Fibroblast of skin of right biceps (primary cell): ENCODE measurements around the gene KCTD1.

Experiments
- DNase-seq: peaks from one replicate; pipeline ENCODE4 v3.0.0-alpha.2; 2013

The KCTD1 gene

GRCh38 chr18:26479065-26479680, 69.2 kb downstream of the KCTD1 start:
- no peak for DNase-seq

- peak; percentile 34 for DNase-seq
These were observed 70.4 kb downstream of the KCTD1 start for GRCh38 chr18:26477828-26478466.

GRCh38 chr18:26476697-26477096, 71.7 kb downstream of the KCTD1 start:
- DNase-seq = no peak

GRCh38 chr18:26474542-26474941, 73.8 kb downstream of the KCTD1 start:
- no peak for DNase-seq

GRCh38 chr18:26473672-26474071, 74.7 kb downstream of the KCTD1 start:
- no peak for DNase-seq

GRCh38 chr18:26471826-26472225, 76.5 kb downstream of the KCTD1 start:
- DNase-seq = no peak

GRCh38 chr18:26471027-26471426, 77.3 kb downstream of the KCTD1 start:
- DNase-seq = peak; percentile 64

- DNase-seq = peak; percentile 55
These were observed 78.2 kb downstream of the KCTD1 start for GRCh38 chr18:26470011-26470637.

- no peak for DNase-seq
These were observed 79.4 kb downstream of the KCTD1 start for GRCh38 chr18:26468931-26469340.

- DNase-seq = no peak
These were observed 82.3 kb downstream of the KCTD1 start for GRCh38 chr18:26466026-26466425.

GRCh38 chr18:26465431-26465830, 82.9 kb downstream of the KCTD1 start:
- no peak for DNase-seq

GRCh38 chr18:26464128-26465011, 84.0 kb downstream of the KCTD1 start:
- DNase-seq = no peak

GRCh38 chr18:26462355-26462754, 86.0 kb downstream of the KCTD1 start:
- DNase-seq = no peak

- no peak for DNase-seq
These were observed 86.9 kb downstream of the KCTD1 start for GRCh38 chr18:26461405-26461804.

- no peak for DNase-seq
These were observed 87.8 kb downstream of the KCTD1 start for GRCh38 chr18:26460449-26461091.

- no peak for DNase-seq
These were observed 88.5 kb downstream of the KCTD1 start for GRCh38 chr18:26459884-26460283.

- DNase-seq = no peak
These were observed 89.0 kb downstream of the KCTD1 start for GRCh38 chr18:26459340-26459739.

GRCh38 chr18:26458526-26459232, 89.7 kb downstream of the KCTD1 start:
- peak; percentile 79 for DNase-seq

- DNase-seq = no peak
These were observed 90.6 kb downstream of the KCTD1 start for GRCh38 chr18:26457611-26458353.

GRCh38 chr18:26457195-26457594, 91.2 kb downstream of the KCTD1 start:
- no peak for DNase-seq

GRCh38 chr18:26456070-26456491, 92.3 kb downstream of the KCTD1 start:
- no peak for DNase-seq
